ENCODE measurements around the gene SULT1A4. TPM values are rescaled to one million over a fixed set of nuclear protein-coding genes. Genes with fewer than 3 reads are reported as not detected.
"Not testable (repeated sequence)": the region's sequence is repeated elsewhere in the genome, so short reads cannot be mapped to it uniquely, and the experiment has no call there.

The SULT1A4 gene
- total RNA-seq, 6 experiments from 2014 or later = 0.35 to 2.1 (median 0.42) TPM

- H3K4me3 Mint-ChIP-seq; H3K4me1 Mint-ChIP-seq (ENCODE audit: low read depth); DNase-seq; H3K36me3 Mint-ChIP-seq (ENCODE audit: low read depth); H3K27me3 Mint-ChIP-seq (ENCODE audit: insufficient read depth); H3K9me3 Mint-ChIP-seq; H3K27ac Mint-ChIP-seq: not testable (repeated sequence)
Observed at GRCh38 chr16:29482276-29482675, 22.6 kb downstream of the SULT1A4 start.

GRCh38 chr16:29506308-29506707 lies 46.6 kb downstream of the SULT1A4 start, which contains the start of gene NPIPB12:
NPIPB12 (minus strand) TSS chr16:29506408.
- not testable (repeated sequence) for H3K9me3 Mint-ChIP-seq; DNase-seq; H3K4me1 Mint-ChIP-seq (ENCODE audit: low read depth); H3K36me3 Mint-ChIP-seq (ENCODE audit: low read depth); H3K27me3 Mint-ChIP-seq (ENCODE audit: insufficient read depth); H3K27ac Mint-ChIP-seq; H3K4me3 Mint-ChIP-seq

Other genes with a start within 250 kb of the SULT1A4 start
- gene NPIPB11, start 53.2 kb upstream of the SULT1A4 start, total RNA-seq (2021; fragmentation: NEBNext Ultra II Directional; extraction: Animal tissue kit (Norgen Biotek cat#: 25700)) = under 1 TPM; 0.29 to 0.64 (median 0.41) TPM
- 1 to 10 TPM; 3.3 to 6.5 (median 5.1) TPM for gene BOLA2, start 5.6 kb upstream of the SULT1A4 start, total RNA-seq (2021; fragmentation: NEBNext Ultra II Directional; extraction: Animal tissue kit (Norgen Biotek cat#: 25700))
- gene SLX1B, start 5.4 kb upstream of the SULT1A4 start, total RNA-seq (2021; fragmentation: NEBNext Ultra II Directional; extraction: Animal tissue kit (Norgen Biotek cat#: 25700)) = 10 to 100 TPM; 17.3 to 29.4 (median 23.0) TPM
- 10 to 100 TPM; 13.7 to 19.4 (median 14.3) TPM for gene NPIPB12, start 46.5 kb downstream of the SULT1A4 start, total RNA-seq (2021; fragmentation: NEBNext Ultra II Directional; extraction: Animal tissue kit (Norgen Biotek cat#: 25700))
- gene SPN, start 203.3 kb downstream of the SULT1A4 start, total RNA-seq (2021; fragmentation: NEBNext Ultra II Directional; extraction: Animal tissue kit (Norgen Biotek cat#: 25700)) = under 1 TPM in 5 of 6 experiments, not detected in 1; 0.06 to 0.20 (median 0.12) TPM
- gene QPRT, start 219.3 kb downstream of the SULT1A4 start, total RNA-seq (2021; fragmentation: NEBNext Ultra II Directional; extraction: Animal tissue kit (Norgen Biotek cat#: 25700)) = 10 to 100 TPM in 3 of 6 experiments, 1 to 10 TPM in 3; 3.0 to 12.4 (median 10.3) TPM

All from HFFc6 (cell line).